ENCODE measurements around the gene TMEM183A.

The TMEM183A gene, protein sequence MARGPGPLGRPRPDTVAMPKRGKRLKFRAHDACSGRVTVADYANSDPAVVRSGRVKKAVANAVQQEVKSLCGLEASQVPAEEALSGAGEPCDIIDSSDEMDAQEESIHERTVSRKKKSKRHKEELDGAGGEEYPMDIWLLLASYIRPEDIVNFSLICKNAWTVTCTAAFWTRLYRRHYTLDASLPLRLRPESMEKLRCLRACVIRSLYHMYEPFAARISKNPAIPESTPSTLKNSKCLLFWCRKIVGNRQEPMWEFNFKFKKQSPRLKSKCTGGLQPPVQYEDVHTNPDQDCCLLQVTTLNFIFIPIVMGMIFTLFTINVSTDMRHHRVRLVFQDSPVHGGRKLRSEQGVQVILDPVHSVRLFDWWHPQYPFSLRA

DNA sequence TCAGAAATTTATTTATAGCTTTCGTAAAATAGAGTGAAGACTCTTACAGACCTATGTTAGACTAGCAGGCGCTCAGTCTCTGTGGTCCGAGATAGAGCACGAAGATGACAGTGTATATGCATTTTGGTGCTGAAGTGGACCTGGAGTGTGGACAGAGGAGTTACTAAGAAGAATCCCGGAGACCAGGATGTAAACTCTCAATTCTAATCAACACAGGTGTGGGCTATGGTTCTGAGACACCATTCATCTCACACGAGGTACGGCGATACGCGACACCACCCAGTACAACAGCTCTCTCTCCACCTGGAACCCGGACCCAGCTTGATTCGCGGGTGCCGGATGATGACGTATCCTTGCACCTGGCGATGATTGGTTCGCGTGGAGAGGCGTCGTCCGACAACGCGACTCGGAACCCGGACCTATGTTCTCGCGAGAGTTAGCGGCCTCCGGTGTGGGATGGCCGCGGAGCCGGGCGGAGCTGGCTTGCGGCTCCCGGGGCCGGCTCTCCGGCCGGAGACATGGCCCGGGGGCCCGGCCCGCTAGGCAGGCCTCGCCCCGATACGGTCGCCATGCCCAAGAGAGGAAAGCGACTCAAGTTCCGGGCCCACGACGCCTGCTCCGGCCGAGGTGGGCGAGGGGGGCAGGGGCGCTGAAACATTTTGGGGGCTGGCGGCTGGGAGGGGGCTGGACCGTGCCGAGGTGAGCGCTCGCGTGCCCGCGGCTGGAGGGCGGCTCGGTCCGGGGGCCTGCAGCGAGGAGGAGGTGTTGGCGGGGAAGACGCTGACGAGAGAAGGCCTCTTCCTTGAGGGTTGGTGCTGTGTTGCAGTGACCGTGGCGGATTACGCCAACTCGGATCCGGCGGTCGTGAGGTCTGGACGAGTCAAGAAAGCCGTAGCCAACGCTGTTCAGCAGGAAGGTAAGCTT lies at the start of gene TMEM183A:
TSS of gene TMEM183A (plus strand) at position 427 of the 924 bp plus-strand sequence. CDS start at position 519, 92 bp downstream.
- peak; percentile 94 for DNase-seq (ENCODE audit: extremely low spot score)
- TF ChIP-seq, protein P1, sequence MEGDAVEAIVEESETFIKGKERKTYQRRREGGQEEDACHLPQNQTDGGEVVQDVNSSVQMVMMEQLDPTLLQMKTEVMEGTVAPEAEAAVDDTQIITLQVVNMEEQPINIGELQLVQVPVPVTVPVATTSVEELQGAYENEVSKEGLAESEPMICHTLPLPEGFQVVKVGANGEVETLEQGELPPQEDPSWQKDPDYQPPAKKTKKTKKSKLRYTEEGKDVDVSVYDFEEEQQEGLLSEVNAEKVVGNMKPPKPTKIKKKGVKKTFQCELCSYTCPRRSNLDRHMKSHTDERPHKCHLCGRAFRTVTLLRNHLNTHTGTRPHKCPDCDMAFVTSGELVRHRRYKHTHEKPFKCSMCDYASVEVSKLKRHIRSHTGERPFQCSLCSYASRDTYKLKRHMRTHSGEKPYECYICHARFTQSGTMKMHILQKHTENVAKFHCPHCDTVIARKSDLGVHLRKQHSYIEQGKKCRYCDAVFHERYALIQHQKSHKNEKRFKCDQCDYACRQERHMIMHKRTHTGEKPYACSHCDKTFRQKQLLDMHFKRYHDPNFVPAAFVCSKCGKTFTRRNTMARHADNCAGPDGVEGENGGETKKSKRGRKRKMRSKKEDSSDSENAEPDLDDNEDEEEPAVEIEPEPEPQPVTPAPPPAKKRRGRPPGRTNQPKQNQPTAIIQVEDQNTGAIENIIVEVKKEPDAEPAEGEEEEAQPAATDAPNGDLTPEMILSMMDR (IDR thresholded peaks at IDR 0.05; ENCODE audit: control extremely low read depth, extremely low read depth, low read depth, missing control alignments): no peak
- CTCF ChIA-PET: interaction anchor here (0.7 to 4.6 kb wide), 8 partner anchors 8 to 266 kb away, joined by 3 to 26 read pairs (median 4); partner anchors contain the start of genes KLHL12 and PPFIA4
- POLR2A ChIA-PET: interaction anchor here (0.6 to 0.7 kb wide), 3 partner anchors 14 to 199 kb away, joined by 3 to 4 read pairs (median 4); partner anchors contain the start of gene KDM5B

GRCh38 chr1:202957733-202958543 lies 49.2 kb upstream of the TMEM183A start, which contains the start of gene ADIPOR1:
Gene ADIPOR1, minus strand, starts transcription at chr1:202958312. Its CDS starts 7,242 bp downstream, at chr1:202951070.
- POLR2A ChIA-PET: no interaction called here
- CTCF ChIA-PET: no interaction called here
- peak; percentile 99 for DNase-seq (ENCODE audit: extremely low spot score)
- TF ChIP-seq, protein P1 (IDR thresholded peaks at IDR 0.05; ENCODE audit: control extremely low read depth, extremely low read depth, low read depth, missing control alignments): peak; percentile 14

- no peak for DNase-seq (ENCODE audit: extremely low spot score)
- TF ChIP-seq, protein P1 (IDR thresholded peaks at IDR 0.05; ENCODE audit: control extremely low read depth, extremely low read depth, low read depth, missing control alignments): no peak
- ChIA-PET CTCF (interaction anchor here (1.4 to 1.5 kb wide), 2 partner anchors 9 to 40 kb away, joined by 6 to 7 read pairs; no protein-coding TSS in a partner anchor), POLR2A (no interaction called here)
Measured at GRCh38 chr1:202958544-202959275, 48.5 kb upstream of the TMEM183A start.

GRCh38 chr1:202959276-202959620 lies 47.9 kb upstream of the TMEM183A start:
- ChIA-PET POLR2A (no interaction called here), CTCF (interaction anchor here (1.4 to 1.7 kb wide), 3 partner anchors 8 to 40 kb away, joined by 4 to 7 read pairs (median 6); no protein-coding TSS in a partner anchor)
- no peak for DNase-seq (ENCODE audit: extremely low spot score)
- TF ChIP-seq, protein P1 (IDR thresholded peaks at IDR 0.05; ENCODE audit: control extremely low read depth, extremely low read depth, low read depth, missing control alignments): no peak

GRCh38 chr1:202961220-202961880 lies 45.8 kb upstream of the TMEM183A start:
- DNase-seq (ENCODE audit: extremely low spot score): no peak
- ChIA-PET CTCF (interaction anchor here (1.0 to 1.7 kb wide), 3 partner anchors 9 to 38 kb away, joined by 3 to 6 read pairs (median 4); no protein-coding TSS in a partner anchor), POLR2A (no interaction called here)
- TF ChIP-seq, protein P1 (IDR thresholded peaks at IDR 0.05; ENCODE audit: control extremely low read depth, extremely low read depth, low read depth, missing control alignments): no peak
